ENCODE results near the gene MALRD1. TPM values are rescaled to one million over a fixed set of nuclear protein-coding genes. Genes with fewer than 3 reads are reported as not detected.

Gene MALRD1
- polyA plus RNA-seq, 1 donor, result 109 TPM

- Histone ChIP-seq H3K4me3 (ENCODE audit: low read length) (no peak overlapping the region), H3K4me1 (ENCODE audit: control insufficient read depth, insufficient read depth, low read length) (no peaks in the 10 kb centered on the region), H3K36me3 (ENCODE audit: control insufficient read depth, insufficient read depth, low read length) (peaks cover 7% of the 10 kb centered on the region), H3K9me3 (ENCODE audit: control insufficient read depth, low read depth, low read length) (peaks cover 8% of the 10 kb centered on the region), H3K27me3 (ENCODE audit: control insufficient read depth, insufficient read depth, low read length) (no peaks in the 10 kb centered on the region), H3K27ac (ENCODE audit: low read length) (no peak overlapping the region)
- 94% methylated on average over 2 of the region's 3 CpGs for WGBS (ENCODE audit: insufficient coverage, low lambda C conversion rate)
- DNase-seq, result no peak
Measured at GRCh38 chr10:19710600-19710999, 662.0 kb downstream of the MALRD1 start.

DNA sequence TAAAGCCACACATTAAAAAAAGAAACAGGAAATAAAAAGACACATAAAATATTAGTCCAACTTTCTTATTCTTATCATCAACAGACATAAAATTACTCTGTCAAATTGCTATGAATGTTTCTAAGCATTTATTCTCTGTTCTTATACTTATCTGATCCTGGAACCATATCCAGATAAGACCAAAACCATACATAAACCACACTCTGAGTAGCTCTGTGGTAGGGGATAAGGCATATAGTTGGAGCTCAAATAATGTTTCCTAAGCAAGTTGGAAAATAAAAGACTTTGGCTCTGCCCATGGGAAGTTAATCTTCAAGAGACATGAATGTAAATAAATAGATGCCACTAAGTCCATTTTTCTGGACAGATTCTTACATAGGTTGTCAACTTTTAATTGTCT lies 664.6 kb downstream of the MALRD1 start:
- Histone ChIP-seq H3K27ac (ENCODE audit: low read length) (no peak overlapping the region), H3K9me3 (ENCODE audit: control insufficient read depth, low read depth, low read length) (peaks cover 8% of the 10 kb centered on the region), H3K4me3 (ENCODE audit: low read length) (no peak overlapping the region), H3K27me3 (ENCODE audit: control insufficient read depth, insufficient read depth, low read length) (no peaks in the 10 kb centered on the region), H3K4me1 (ENCODE audit: control insufficient read depth, insufficient read depth, low read length) (no peaks in the 10 kb centered on the region), H3K36me3 (ENCODE audit: control insufficient read depth, insufficient read depth, low read length) (peaks cover 3% of the 10 kb centered on the region)
- DNase-seq, result no peak

GRCh38 chr10:19713800-19714525 lies 665.4 kb downstream of the MALRD1 start:
- no CpG with 5 or more reads among the region's 18 CpGs for WGBS (ENCODE audit: insufficient coverage, low lambda C conversion rate)
- no peaks in the 10 kb centered on the region for H3K4me1 ChIP-seq (ENCODE audit: control insufficient read depth, insufficient read depth, low read length)
- no peak overlapping the region for H3K27ac ChIP-seq (ENCODE audit: low read length)
- no peak for DNase-seq
- H3K36me3 ChIP-seq (ENCODE audit: control insufficient read depth, insufficient read depth, low read length), result peaks cover 3% of the 10 kb centered on the region
- no peak overlapping the region for H3K4me3 ChIP-seq (ENCODE audit: low read length)
- no peaks in the 10 kb centered on the region for H3K27me3 ChIP-seq (ENCODE audit: control insufficient read depth, insufficient read depth, low read length)
- H3K9me3 ChIP-seq (ENCODE audit: control insufficient read depth, low read depth, low read length), result peaks cover 8% of the 10 kb centered on the region

DNA sequence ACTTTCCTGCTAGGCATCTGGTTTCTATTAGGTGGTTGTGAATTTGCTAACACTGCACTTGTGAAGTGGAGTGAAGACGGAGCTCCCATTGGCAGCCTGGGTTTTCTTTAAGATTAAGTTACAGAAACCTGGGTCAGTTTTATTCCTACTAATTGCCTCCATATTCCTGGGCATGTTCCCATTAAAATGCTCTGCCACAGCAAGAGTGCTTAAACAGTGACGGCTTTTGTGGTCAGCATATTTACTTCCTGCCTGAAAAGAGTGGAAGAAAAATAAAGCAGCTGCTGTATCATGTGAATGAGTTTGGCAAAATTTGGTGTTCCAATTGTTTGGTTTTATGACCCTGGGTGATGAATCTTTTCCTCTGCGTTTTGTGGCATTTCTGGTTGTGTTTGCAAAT lies 670.7 kb downstream of the MALRD1 start:
- no peak overlapping the region for H3K27ac ChIP-seq (ENCODE audit: low read length)
- 80% methylated on average over 1 of the region's 3 CpGs for WGBS (ENCODE audit: insufficient coverage, low lambda C conversion rate)
- H3K27me3 ChIP-seq (ENCODE audit: control insufficient read depth, insufficient read depth, low read length), result no peaks in the 10 kb centered on the region
- H3K4me1 ChIP-seq (ENCODE audit: control insufficient read depth, insufficient read depth, low read length), result no peaks in the 10 kb centered on the region
- no peak overlapping the region for H3K4me3 ChIP-seq (ENCODE audit: low read length)
- peaks cover 3% of the 10 kb centered on the region for H3K36me3 ChIP-seq (ENCODE audit: control insufficient read depth, insufficient read depth, low read length)
- H3K9me3 ChIP-seq (ENCODE audit: control insufficient read depth, low read depth, low read length), result no peaks in the 10 kb centered on the region
- no peak for DNase-seq

DNA sequence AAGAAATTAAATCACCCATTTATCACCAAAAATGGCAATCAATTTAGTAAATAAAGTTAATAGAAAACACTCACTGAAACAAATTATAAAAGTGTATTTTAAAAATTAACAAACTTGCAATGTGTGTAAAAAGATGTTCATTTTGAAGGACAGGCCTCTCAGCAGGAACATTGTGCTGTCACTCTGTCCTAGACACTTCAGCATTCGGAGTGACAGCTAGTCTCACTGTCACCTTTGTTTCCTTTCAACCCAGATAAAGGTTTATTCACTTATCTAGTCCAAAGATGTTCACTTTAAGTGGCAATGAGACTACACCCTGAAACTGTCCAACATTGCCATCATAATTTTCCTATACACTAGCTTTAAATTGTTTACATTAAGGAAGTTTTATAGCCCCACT lies 675.7 kb downstream of the MALRD1 start:
- Histone ChIP-seq H3K4me3 (ENCODE audit: low read length) (no peak overlapping the region), H3K27ac (ENCODE audit: low read length) (no peak overlapping the region), H3K9me3 (ENCODE audit: control insufficient read depth, low read depth, low read length) (no peaks in the 10 kb centered on the region), H3K27me3 (ENCODE audit: control insufficient read depth, insufficient read depth, low read length) (no peaks in the 10 kb centered on the region), H3K36me3 (ENCODE audit: control insufficient read depth, insufficient read depth, low read length) (no peaks in the 10 kb centered on the region), H3K4me1 (ENCODE audit: control insufficient read depth, insufficient read depth, low read length) (no peaks in the 10 kb centered on the region)
- DNase-seq, result no peak
- WGBS (ENCODE audit: insufficient coverage, low lambda C conversion rate), result 86% methylated on average over 1 of the region's 1 CpG

- no peaks in the 10 kb centered on the region for H3K27me3 ChIP-seq (ENCODE audit: control insufficient read depth, insufficient read depth, low read length)
- no peak overlapping the region for H3K4me3 ChIP-seq (ENCODE audit: low read length)
- DNase-seq, result no peak
- 100% methylated on average over 1 of the region's 2 CpGs for WGBS (ENCODE audit: insufficient coverage, low lambda C conversion rate)
- no peaks in the 10 kb centered on the region for H3K4me1 ChIP-seq (ENCODE audit: control insufficient read depth, insufficient read depth, low read length)
- no peaks in the 10 kb centered on the region for H3K36me3 ChIP-seq (ENCODE audit: control insufficient read depth, insufficient read depth, low read length)
- H3K27ac ChIP-seq (ENCODE audit: low read length), result no peak overlapping the region
- H3K9me3 ChIP-seq (ENCODE audit: control insufficient read depth, low read depth, low read length), result no peaks in the 10 kb centered on the region
Measured at GRCh38 chr10:19728376-19728775, 679.8 kb downstream of the MALRD1 start.

- WGBS (ENCODE audit: insufficient coverage, low lambda C conversion rate), result no CpG with 5 or more reads among the region's 2 CpGs
- Histone ChIP-seq H3K4me1 (ENCODE audit: control insufficient read depth, insufficient read depth, low read length) (no peaks in the 10 kb centered on the region), H3K9me3 (ENCODE audit: control insufficient read depth, low read depth, low read length) (no peaks in the 10 kb centered on the region), H3K36me3 (ENCODE audit: control insufficient read depth, insufficient read depth, low read length) (peaks cover 2% of the 10 kb centered on the region), H3K4me3 (ENCODE audit: low read length) (no peak overlapping the region), H3K27me3 (ENCODE audit: control insufficient read depth, insufficient read depth, low read length) (no peaks in the 10 kb centered on the region), H3K27ac (ENCODE audit: low read length) (no peak overlapping the region)
- DNase-seq, result no peak
Measured at GRCh38 chr10:19728964-19729363, 680.4 kb downstream of the MALRD1 start.

GRCh38 chr10:19730167-19730906 lies 681.7 kb downstream of the MALRD1 start:
- Histone ChIP-seq H3K9me3 (ENCODE audit: control insufficient read depth, low read depth, low read length) (no peaks in the 10 kb centered on the region), H3K36me3 (ENCODE audit: control insufficient read depth, insufficient read depth, low read length) (peaks cover 9% of the 10 kb centered on the region), H3K27ac (ENCODE audit: low read length) (no peak overlapping the region), H3K27me3 (ENCODE audit: control insufficient read depth, insufficient read depth, low read length) (no peaks in the 10 kb centered on the region), H3K4me3 (ENCODE audit: low read length) (no peak overlapping the region), H3K4me1 (ENCODE audit: control insufficient read depth, insufficient read depth, low read length) (no peaks in the 10 kb centered on the region)
- no peak for DNase-seq
- 100% methylated on average over 2 of the region's 2 CpGs for WGBS (ENCODE audit: insufficient coverage, low lambda C conversion rate)

DNA sequence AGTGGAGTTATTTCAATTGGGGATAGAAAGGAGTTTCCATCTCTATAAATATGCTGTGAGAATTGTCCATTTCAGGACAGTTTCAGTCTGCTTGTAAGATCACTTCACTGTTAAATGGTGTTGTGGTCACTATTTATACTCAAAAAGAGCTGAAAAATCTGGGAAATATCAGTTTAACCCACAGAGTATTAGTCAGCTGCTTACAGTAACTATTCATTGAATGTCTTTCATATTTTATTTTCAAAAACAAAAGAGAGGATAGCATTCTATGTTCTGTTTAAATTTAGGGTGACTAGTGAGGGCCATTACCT lies 682.3 kb downstream of the MALRD1 start:
- no peak for DNase-seq
- H3K4me1 ChIP-seq (ENCODE audit: control insufficient read depth, insufficient read depth, low read length), result no peaks in the 10 kb centered on the region
- no peak overlapping the region for H3K27ac ChIP-seq (ENCODE audit: low read length)
- H3K4me3 ChIP-seq (ENCODE audit: low read length), result no peak overlapping the region
- H3K27me3 ChIP-seq (ENCODE audit: control insufficient read depth, insufficient read depth, low read length), result no peaks in the 10 kb centered on the region
- H3K36me3 ChIP-seq (ENCODE audit: control insufficient read depth, insufficient read depth, low read length), result peaks cover 9% of the 10 kb centered on the region
- no peaks in the 10 kb centered on the region for H3K9me3 ChIP-seq (ENCODE audit: control insufficient read depth, low read depth, low read length)

DNA sequence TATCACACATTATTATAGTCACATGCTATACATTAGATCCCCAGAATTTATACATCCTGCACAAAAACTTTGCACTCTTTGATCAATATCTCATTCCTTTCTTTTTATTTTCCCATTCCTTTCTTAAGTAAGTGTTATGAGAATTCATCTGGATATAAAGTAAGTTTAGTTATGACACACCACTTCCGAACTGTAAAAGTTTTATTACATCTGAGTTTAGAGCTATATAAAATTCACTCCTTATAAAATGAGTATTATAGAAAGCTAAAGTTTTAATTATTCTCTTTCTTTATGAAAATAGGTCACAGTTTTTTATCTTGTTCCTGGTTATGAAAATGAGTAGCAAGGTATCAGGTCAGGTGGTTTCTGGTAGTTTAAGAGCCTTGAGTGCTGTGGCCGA lies 683.0 kb downstream of the MALRD1 start:
- Histone ChIP-seq H3K36me3 (ENCODE audit: control insufficient read depth, insufficient read depth, low read length) (peaks cover 9% of the 10 kb centered on the region), H3K27me3 (ENCODE audit: control insufficient read depth, insufficient read depth, low read length) (no peaks in the 10 kb centered on the region), H3K27ac (ENCODE audit: low read length) (no peak overlapping the region), H3K4me3 (ENCODE audit: low read length) (no peak overlapping the region), H3K4me1 (ENCODE audit: control insufficient read depth, insufficient read depth, low read length) (no peaks in the 10 kb centered on the region), H3K9me3 (ENCODE audit: control insufficient read depth, low read depth, low read length) (no peaks in the 10 kb centered on the region)
- WGBS (ENCODE audit: insufficient coverage, low lambda C conversion rate), result 100% methylated on average over 2 of the region's 2 CpGs
- DNase-seq, result no peak

- no peaks in the 10 kb centered on the region for H3K9me3 ChIP-seq (ENCODE audit: control insufficient read depth, low read depth, low read length)
- H3K27ac ChIP-seq (ENCODE audit: low read length), result no peak overlapping the region
- H3K4me3 ChIP-seq (ENCODE audit: low read length), result no peak overlapping the region
- no peaks in the 10 kb centered on the region for H3K4me1 ChIP-seq (ENCODE audit: control insufficient read depth, insufficient read depth, low read length)
- H3K27me3 ChIP-seq (ENCODE audit: control insufficient read depth, insufficient read depth, low read length), result no peaks in the 10 kb centered on the region
- peaks cover 9% of the 10 kb centered on the region for H3K36me3 ChIP-seq (ENCODE audit: control insufficient read depth, insufficient read depth, low read length)
- WGBS (ENCODE audit: insufficient coverage, low lambda C conversion rate), result 100% methylated on average over 1 of the region's 1 CpG
- no peak for DNase-seq
Measured at GRCh38 chr10:19738440-19738839, 689.8 kb downstream of the MALRD1 start.

Data from large intestine (tissue), 3 donors.